Endothelial cell of umbilical vein (primary cell): ENCODE data around the gene TFG.

Experiments
- EZH2 ChIP-seq: IDR thresholded peaks from 2 replicates; pipeline ENCODE4 v1.6.1; 2012; ENCODE audit warnings: borderline replicate concordance, low read depth, mild to moderate bottlenecking, moderate library complexity, low read length, inconsistent platforms; ENCODE audit not compliant: severe bottlenecking
- FOS ChIP-seq: IDR thresholded peaks from 2 replicates; pipeline ENCODE4 v1.6.1; 2011; ENCODE audit warnings: mild to moderate bottlenecking, low read length, moderate library complexity, borderline replicate concordance; ENCODE audit not compliant: insufficient read depth
- JUN ChIP-seq: IDR thresholded peaks from 2 replicates; pipeline ENCODE4 v1.6.1; 2011; ENCODE audit warnings: borderline replicate concordance, low read depth; ENCODE audit not compliant: insufficient read length, insufficient read depth
- POLR2A ChIP-seq: IDR thresholded peaks from 2 replicates; pipeline ENCODE4 v1.6.1; 2012; ENCODE audit warnings: low read depth, mild to moderate bottlenecking, control low read depth, low read length
- POLR2AphosphoS5 ChIP-seq: IDR thresholded peaks from 2 replicates; pipeline ENCODE4 v1.6.1; 2012; ENCODE audit warnings: low read depth, mild to moderate bottlenecking, control low read depth, low read length, moderate library complexity; ENCODE audit not compliant: insufficient read depth
- TF ChIP-seq, protein P1 (sequence below), 2 donors: IDR thresholded peaks; 1 replicate in 1 of 2; 2 replicates in 1 of 2; pipeline ENCODE4 v1.5.1; 2011; ENCODE audit warnings: low read length in 2 of 2, mild to moderate bottlenecking in 2 of 2, moderate library complexity in 2 of 2, control low read depth in 1 of 2, inconsistent platforms in 1 of 2, low read depth in 1 of 2; ENCODE audit not compliant: insufficient read depth in 1 of 2; ENCODE audit errors: extremely low read depth in 1 of 2
- TF ChIP-seq, protein P2 (sequence below): IDR thresholded peaks from 2 replicates; pipeline ENCODE4 v1.6.1; 2011; ENCODE audit not compliant: insufficient read depth, insufficient read length

DNA sequence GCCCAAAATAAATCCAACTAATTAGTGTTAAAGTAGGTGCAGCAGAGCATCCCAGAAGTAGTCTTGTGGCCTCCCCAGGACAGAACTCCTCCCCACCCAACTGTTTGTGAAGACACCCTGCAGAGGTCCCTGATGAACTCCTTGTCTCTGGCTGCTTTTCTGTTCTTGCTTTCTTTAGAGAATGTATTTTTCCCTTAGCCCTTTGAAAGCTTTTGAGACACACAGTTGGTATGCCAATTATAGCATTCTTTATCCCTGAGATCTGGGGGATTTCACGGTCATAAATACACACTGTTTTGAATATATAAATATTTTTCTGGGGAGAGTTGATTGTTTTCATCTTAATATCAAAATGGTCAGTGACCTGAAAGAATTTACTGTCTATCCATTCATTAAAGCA lies 9.8 kb downstream of the TFG start:
- TF ChIP-seq, protein P1, sequence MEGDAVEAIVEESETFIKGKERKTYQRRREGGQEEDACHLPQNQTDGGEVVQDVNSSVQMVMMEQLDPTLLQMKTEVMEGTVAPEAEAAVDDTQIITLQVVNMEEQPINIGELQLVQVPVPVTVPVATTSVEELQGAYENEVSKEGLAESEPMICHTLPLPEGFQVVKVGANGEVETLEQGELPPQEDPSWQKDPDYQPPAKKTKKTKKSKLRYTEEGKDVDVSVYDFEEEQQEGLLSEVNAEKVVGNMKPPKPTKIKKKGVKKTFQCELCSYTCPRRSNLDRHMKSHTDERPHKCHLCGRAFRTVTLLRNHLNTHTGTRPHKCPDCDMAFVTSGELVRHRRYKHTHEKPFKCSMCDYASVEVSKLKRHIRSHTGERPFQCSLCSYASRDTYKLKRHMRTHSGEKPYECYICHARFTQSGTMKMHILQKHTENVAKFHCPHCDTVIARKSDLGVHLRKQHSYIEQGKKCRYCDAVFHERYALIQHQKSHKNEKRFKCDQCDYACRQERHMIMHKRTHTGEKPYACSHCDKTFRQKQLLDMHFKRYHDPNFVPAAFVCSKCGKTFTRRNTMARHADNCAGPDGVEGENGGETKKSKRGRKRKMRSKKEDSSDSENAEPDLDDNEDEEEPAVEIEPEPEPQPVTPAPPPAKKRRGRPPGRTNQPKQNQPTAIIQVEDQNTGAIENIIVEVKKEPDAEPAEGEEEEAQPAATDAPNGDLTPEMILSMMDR (IDR thresholded peaks at IDR 0.05; ENCODE audit: extremely low read depth in 1 of 2, insufficient read depth in 1 of 2, low read depth in 1 of 2, low read length in 2 of 2), result no peak
- TF ChIP-seq EZH2, result no peak
- no peak for TF ChIP-seq POLR2AphosphoS5
- TF ChIP-seq, protein P2, sequence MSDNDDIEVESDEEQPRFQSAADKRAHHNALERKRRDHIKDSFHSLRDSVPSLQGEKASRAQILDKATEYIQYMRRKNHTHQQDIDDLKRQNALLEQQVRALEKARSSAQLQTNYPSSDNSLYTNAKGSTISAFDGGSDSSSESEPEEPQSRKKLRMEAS, result no peak
- no peak for TF ChIP-seq POLR2A
- no peak for TF ChIP-seq JUN
- TF ChIP-seq FOS, result no peak
